HG02970 (cell line): Measurements from ENCODE around the gene ARHGEF28.

Experiments
- ATAC-seq: cut with Tn5 transposase; IDR thresholded peaks from one replicate; pipeline ENCODE4 v1.9.1; 2021; ENCODE audit warnings: mild to moderate bottlenecking, moderate library complexity, moderate number of reproducible peaks; ENCODE audit not compliant: unreplicated experiment, low FRiP score

The ARHGEF28 gene

GRCh38 chr5:73763300-73764032 is 137.5 kb downstream of the ARHGEF28 start:
- ATAC-seq, result no peak

- ATAC-seq, result no peak
These were observed 138.6 kb downstream of the ARHGEF28 start for GRCh38 chr5:73764586-73764985.

DNA sequence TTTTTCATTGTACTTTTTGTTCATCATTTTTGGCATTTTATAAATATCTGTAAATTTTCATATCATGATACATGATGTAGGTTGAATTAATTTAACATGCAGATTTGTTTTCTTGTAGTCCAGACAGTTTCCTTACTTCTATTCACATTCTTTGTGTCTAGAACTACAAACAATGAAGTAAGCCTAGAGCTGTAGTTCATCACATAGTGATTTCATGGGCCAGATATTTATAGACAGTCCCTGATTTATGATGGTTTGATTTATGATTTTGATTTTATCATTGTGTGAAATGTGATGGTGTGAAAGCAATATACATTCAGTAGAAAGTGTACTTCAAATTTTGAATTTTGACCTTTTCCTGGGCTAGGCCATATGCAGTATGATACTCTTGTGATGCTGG is 139.0 kb downstream of the ARHGEF28 start:
- no peak for ATAC-seq

DNA sequence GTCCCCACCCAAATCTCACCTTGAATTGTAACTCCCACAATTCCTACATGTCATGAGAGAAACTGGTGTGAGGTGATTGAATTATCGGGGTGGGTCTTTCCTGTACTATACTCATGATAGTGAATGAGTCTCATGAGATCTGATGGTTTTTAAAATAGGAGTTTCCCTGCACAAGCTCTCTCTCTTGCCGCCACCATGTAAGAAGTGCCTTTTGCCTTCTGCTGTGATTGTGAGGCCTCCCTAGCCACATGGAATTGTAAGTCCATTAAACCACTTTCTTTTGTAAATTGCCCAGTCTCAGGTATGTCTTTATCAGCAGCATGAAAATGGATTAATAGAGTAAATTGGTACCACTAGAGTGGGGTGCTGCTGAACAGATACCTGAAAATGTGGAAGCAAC is 140.9 kb downstream of the ARHGEF28 start:
- no peak for ATAC-seq

- no peak for ATAC-seq
These were observed 144.4 kb downstream of the ARHGEF28 start for GRCh38 chr5:73770172-73771025.

DNA sequence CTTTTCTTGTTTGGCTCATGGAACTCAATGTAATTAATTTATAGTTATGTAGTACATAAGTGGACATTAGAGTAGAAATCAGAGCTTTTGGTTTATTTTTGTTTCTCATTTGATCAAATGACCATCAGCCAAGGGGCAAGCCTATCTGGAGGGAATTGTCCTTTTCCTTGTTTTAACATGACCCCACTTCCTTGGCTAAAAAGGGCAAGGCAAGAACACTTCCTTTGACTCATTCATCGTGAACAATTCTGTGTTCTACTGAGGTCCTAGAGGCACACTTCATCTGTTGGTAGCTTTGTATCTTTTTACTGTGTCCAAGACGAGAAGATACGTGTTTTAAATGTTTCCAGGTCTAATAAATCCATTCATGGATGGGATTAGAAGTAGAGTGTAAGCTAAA is 148.9 kb downstream of the ARHGEF28 start:
- no peak for ATAC-seq

DNA sequence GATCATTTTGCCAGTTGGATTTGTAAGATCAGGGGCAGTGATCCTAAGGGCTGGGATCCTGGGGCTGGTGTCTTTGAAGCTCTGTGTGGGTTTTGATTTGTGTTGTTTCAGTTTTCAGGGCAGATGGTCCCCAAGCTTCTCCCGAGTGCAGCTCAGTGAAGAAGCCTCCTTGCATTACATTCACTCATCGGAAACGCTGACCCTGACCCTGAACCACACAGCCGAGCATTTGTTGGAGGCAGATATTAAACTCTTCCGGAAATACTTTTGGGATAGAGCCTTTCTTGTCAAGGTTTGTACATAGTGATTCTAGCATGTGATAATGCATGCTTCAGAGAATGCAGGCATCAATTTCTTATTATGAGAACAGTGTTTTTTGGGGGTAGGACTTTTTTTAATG is 150.4 kb downstream of the ARHGEF28 start:
- no peak for ATAC-seq

GRCh38 chr5:73777192-73777591 is 151.2 kb downstream of the ARHGEF28 start:
- no peak for ATAC-seq

DNA sequence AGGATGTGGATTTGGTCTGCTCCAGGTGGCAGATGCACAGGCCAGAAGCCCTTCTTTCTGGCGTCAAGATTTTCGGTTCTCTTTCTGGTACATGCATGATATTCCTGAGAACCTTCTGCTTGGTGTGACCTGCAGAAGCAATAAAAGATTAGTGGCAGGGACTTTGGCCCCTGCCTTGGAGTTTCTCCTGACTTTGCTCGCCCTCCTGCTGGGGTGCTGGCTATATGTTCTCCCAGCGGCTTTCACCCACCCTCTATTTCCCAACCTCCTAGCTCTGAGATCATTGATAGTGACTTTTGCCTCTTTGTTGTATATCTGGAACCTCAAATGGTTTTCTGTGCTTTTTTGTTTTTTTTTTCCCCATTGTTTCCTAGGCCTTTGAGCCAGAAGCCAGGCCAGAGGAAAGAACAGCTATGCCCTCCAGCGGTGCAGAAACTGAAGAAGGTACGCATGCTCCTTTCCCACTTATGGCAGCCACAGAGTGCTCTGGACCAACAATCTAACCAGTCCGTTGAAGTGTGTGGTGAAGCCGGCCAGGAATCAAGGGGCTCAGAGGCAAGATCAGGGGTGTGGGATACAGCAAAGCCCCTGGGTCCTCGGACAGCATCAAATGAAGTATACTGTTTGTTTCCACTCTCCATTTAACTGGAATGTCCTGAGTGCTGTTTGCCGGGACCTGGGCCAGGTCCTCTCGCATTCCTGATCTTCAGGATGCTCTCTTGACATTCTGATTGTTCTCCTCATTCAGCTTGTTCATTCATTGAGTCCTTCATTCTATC is 154.5 kb downstream of the ARHGEF28 start:
- no peak for ATAC-seq

DNA sequence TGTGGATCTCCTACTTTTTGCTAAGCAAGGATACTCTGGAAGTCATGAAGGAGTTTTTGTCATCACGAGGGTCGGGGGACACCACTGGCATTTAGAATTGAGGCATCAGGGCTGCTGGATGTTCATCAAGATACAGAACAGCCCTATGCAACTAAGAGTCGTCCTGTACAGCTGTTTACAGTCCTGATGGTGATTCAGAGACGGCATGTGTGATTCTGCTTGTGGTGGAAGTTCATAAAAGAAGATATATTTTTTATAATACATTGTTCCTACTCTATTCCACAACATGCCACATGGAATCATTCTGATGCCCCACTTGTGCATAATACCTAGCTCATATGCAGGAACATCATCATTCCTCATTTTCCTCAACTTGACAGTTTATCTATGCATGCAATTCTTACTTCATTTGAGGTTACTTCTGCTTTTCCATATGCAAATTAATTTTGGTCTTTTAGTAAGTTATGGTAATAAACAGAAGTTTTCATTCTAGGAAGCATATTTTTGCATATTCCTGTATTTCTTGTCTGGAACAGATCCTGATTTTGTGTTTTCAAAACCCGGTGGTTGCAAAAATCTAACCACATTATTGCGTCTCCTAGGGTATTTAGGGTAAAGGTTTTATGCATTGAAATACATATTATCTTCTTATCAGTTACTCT is 155.2 kb downstream of the ARHGEF28 start:
- no peak for ATAC-seq

DNA sequence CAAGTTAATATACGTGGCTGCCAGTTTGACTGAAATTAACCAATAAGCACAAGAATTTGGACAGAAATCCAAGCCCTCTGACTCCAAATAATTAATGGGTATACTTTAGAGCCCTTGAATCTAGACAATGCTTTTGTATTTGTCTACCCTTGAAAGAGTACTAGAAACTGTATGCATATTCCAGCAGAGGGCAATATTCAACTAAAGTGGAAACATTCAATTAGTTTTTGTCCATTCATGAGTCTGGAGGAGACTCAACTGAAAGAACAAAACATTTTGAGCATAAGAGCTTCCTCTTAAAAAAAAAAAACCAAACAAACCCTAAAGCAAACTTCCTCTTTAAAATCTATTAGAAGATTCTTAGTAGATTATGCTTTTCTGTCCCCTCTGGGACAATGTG is 157.8 kb downstream of the ARHGEF28 start:
- ATAC-seq, result no peak

- ATAC-seq, result no peak
These were observed 160.2 kb downstream of the ARHGEF28 start for GRCh38 chr5:73786043-73786831.

GRCh38 chr5:73789851-73790281 is 163.9 kb downstream of the ARHGEF28 start:
- ATAC-seq, result no peak

- no peak for ATAC-seq
These were observed 165.4 kb downstream of the ARHGEF28 start for GRCh38 chr5:73791389-73791788.

GRCh38 chr5:73792687-73793320 is 166.8 kb downstream of the ARHGEF28 start:
- ATAC-seq, result peak; percentile 67

DNA sequence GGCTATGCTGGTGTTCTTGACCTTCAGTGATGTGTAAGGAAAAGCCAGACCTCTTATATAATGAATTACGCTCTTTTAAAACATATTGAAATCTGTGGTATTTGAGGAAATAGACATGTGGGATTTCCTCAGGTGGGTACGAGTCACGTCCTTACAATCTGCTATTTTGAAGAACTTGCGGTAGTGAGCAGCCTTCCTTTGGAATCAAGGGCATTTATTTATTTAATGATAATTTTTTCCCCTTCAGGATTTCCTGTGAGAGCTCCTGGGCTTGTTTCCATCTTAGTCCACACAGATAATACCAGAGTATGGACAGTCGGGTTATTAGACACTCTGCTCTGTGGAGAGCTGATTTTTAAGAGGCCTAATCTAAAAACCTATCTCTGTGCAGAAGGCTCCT is 167.9 kb downstream of the ARHGEF28 start:
- no peak for ATAC-seq

DNA sequence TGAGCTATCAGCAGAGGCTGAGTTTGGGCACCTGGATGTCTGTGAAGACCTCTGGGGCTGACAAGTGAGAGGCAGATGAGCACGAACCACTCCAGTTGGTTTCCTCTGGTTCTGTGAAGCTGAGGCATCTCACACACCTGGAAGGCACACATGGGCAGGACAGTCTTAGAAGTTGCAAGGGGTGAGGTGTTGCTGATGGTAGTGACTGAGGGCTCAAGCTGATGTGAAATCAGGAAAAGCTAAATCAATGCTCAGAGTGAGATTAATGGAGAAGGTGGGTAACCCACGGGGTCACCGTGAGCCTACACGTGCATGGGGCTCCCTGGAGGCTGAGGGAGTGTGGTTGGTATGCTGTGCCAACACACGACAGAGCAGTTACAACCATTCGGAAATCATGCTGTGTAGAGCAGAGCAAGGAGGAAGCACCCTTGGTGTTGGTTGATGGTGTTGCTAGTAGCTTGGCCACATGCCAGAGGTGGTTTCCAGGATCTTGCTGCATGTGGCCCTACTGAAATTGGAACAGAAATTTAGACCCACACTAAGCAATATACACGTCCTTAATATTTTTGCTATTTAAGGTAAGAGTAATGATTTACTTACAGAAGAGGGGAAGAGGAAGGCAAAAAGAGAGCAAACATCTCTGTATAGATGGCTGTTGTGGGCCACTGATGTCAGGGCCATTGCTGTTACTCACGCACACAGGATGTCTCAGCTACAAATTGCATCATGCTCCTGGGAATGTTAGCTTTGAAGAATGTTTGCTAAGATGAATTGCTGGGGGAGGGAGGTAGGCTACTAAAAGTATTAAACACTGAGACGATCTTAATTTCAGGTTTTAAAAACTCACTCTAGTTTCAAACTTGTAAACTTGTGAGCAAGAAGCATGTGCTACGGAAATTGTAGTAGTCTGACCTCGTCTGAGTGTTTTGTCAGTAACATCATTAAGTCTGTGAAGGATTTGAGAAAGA is 170.5 kb downstream of the ARHGEF28 start:
- ATAC-seq, result no peak

DNA sequence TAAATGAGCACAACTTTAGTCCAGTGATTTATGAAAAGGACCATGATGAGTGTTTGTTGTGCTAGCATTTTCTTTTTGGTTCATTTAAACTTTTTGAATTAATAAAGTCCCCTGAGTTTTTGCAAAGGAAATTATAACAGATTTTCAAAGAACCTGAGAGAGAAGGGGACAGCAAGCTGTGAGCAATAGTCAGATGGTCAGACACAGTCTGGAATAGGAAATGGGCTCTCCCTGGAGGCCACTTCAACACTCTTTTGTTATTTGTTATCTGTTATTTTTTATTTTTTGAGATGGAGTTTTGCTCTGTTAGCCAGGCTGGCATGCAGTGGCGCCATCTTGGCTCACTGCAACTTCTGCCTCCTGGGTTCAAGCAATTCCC is 171.1 kb downstream of the ARHGEF28 start:
- no peak for ATAC-seq
